ENCODE data around the gene NTRK3. TPM values are rescaled to one million over a fixed set of nuclear protein-coding genes. Genes with fewer than 3 reads are reported as not detected.
A peak's percentile ranks its signal among the peaks of the same experiment; 100 is the strongest.

Gene NTRK3
- total RNA-seq, 6 experiments from 2014 or later = 0.35 to 0.75 (median 0.46) TPM

DNA sequence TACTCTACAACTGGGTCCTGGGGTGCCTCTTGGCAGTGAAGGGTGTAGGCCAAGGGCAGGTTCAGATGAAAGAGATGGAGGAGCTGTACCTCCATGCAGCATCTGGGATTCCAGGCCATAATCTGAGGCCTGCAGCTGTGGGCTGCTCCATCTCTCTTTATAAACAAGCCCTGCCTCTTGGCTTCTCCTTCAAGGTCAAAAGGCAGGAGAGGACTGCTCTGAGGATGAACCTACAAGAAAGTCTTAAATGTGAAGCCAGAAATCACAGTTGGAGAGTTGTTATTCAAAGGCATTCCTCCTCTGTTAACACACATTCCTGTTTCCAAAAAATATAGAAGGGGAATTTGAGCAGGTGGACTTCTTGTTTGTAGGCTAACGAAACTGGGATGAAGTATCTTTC is 355.5 kb downstream of the NTRK3 start:
- no peak overlapping the region for H3K27ac ChIP-seq
- no peak for ATAC-seq
- DNase-seq = no peak
- intact Hi-C loops (cut with DNase I) = no loop called here
- no peaks in the 10 kb centered on the region for H3K9me3 ChIP-seq
- H3K4me3 ChIP-seq = no peak overlapping the region
- no peaks in the 10 kb centered on the region for H3K27me3 ChIP-seq
- H3K4me1 ChIP-seq = no peaks in the 10 kb centered on the region
- TF ChIP-seq POLR2A (IDR thresholded peaks at IDR 0.05) = no peak
- TF ChIP-seq, protein P1, sequence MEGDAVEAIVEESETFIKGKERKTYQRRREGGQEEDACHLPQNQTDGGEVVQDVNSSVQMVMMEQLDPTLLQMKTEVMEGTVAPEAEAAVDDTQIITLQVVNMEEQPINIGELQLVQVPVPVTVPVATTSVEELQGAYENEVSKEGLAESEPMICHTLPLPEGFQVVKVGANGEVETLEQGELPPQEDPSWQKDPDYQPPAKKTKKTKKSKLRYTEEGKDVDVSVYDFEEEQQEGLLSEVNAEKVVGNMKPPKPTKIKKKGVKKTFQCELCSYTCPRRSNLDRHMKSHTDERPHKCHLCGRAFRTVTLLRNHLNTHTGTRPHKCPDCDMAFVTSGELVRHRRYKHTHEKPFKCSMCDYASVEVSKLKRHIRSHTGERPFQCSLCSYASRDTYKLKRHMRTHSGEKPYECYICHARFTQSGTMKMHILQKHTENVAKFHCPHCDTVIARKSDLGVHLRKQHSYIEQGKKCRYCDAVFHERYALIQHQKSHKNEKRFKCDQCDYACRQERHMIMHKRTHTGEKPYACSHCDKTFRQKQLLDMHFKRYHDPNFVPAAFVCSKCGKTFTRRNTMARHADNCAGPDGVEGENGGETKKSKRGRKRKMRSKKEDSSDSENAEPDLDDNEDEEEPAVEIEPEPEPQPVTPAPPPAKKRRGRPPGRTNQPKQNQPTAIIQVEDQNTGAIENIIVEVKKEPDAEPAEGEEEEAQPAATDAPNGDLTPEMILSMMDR (IDR thresholded peaks at IDR 0.05) = no peak
- H3K36me3 ChIP-seq = no peaks in the 10 kb centered on the region
- 0% methylated on average over 1 of the region's 1 CpG for WGBS (ENCODE audit: insufficient coverage, low coverage, low lambda C conversion rate, missing lambda C conversion rate)

DNA sequence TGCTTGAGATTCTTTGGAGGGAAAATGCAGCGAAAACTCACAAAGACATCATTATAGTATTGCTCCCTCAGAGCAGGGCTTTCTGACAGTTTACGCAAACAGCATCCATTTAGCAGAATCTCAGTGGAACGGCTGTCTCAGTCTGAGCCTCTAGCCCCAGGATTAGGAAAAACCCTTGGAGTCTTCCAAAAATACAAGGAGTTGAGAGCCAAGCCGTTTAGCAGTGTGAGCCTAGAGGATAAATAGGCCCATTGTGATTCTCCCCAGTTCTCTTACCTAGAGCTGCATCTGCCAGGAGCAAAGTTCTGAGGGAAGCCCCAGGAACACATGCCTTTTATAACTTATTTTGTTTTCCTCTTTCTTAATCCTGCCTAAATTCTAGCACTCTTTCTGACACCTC is 359.6 kb downstream of the NTRK3 start:
- ATAC-seq (no peak), DNase-seq (no peak)
- no peak for TF ChIP-seq POLR2A (IDR thresholded peaks at IDR 0.05)
- TF ChIP-seq, protein P1 (IDR thresholded peaks at IDR 0.05) = no peak
- intact Hi-C loops (cut with DNase I) = no loop called here
- Histone ChIP-seq H3K4me1 (no peaks in the 10 kb centered on the region), H3K4me3 (no peak overlapping the region), H3K27me3 (no peaks in the 10 kb centered on the region), H3K27ac (no peak overlapping the region), H3K36me3 (no peaks in the 10 kb centered on the region), H3K9me3 (no peaks in the 10 kb centered on the region)
- WGBS (ENCODE audit: insufficient coverage, low coverage, low lambda C conversion rate, missing lambda C conversion rate) = 46% methylated on average over 4 of the region's 4 CpGs

DNA sequence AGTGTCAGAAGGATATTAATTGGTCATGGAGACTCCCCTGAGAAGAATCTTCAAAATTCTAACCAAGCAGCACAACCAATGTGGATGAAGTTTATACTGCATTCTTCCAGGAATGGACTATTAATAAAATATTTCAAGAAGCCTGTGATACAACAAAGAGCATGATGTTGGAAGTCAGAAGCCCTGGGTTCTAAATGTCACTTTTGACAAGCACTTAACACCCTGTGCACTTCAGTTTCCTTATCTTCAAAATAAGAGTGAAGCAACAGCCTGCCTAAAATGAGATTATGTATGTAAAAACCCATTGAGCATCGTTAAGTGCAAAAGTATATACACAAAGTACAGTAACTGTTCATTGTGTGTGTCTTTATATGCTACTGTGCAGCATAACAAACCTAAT is 369.4 kb downstream of the NTRK3 start:
- no peaks in the 10 kb centered on the region for H3K4me1 ChIP-seq
- intact Hi-C loops (cut with DNase I) = no loop called here
- TF ChIP-seq, protein P1 (IDR thresholded peaks at IDR 0.05) = no peak
- no peak for TF ChIP-seq POLR2A (IDR thresholded peaks at IDR 0.05)
- H3K36me3 ChIP-seq = no peaks in the 10 kb centered on the region
- no peak for ATAC-seq
- 30% methylated on average over 1 of the region's 1 CpG for WGBS (ENCODE audit: insufficient coverage, low coverage, low lambda C conversion rate, missing lambda C conversion rate)
- H3K9me3 ChIP-seq = no peaks in the 10 kb centered on the region
- no peak overlapping the region for H3K4me3 ChIP-seq
- DNase-seq = no peak
- no peak overlapping the region for H3K27ac ChIP-seq
- H3K27me3 ChIP-seq = no peaks in the 10 kb centered on the region

DNA sequence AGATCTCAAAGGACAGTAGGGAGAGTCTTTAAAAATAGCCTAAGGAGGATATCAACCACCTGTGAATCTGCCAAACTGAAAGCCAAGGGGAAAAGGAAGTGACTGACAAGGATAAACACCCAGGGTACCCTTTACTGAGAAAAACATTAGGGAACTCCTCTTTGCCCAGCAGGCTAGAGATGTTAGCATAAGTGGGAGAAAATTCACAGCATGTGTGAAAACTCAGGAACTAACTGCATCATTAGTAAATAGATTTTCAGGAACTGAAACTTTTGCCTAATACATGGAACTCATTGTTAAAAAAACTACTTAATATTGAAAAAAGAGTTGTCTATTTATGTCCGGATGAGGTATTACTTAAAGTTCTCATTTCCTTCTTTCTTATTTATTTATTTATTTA is 375.5 kb downstream of the NTRK3 start:
- Histone ChIP-seq H3K4me1 (no peaks in the 10 kb centered on the region), H3K27ac (no peak overlapping the region), H3K4me3 (no peak overlapping the region), H3K9me3 (no peaks in the 10 kb centered on the region), H3K27me3 (no peaks in the 10 kb centered on the region), H3K36me3 (no peaks in the 10 kb centered on the region)
- 77% methylated on average over 1 of the region's 1 CpG for WGBS (ENCODE audit: insufficient coverage, low coverage, low lambda C conversion rate, missing lambda C conversion rate)
- intact Hi-C loops (cut with DNase I) = no loop called here
- DNase-seq (no peak), ATAC-seq (peak; percentile 13 to 46 (median 40))
- TF ChIP-seq POLR2A (IDR thresholded peaks at IDR 0.05) = no peak
- TF ChIP-seq, protein P1 (IDR thresholded peaks at IDR 0.05) = no peak
